ENCODE data around the gene ANKRD34B.
"Not testable (repeated sequence)": the region's sequence is repeated elsewhere in the genome, so short reads cannot be mapped to it uniquely, and the experiment has no call there.

The ANKRD34B gene

GRCh38 chr5:80590766-80591165 is 20.7 kb upstream of the ANKRD34B start:
- TF ChIP-seq POLR2A (IDR thresholded peaks at IDR 0.05; ENCODE audit: low read length) (no peak), GATA1 (IDR thresholded peaks at IDR 0.05; ENCODE audit: low read depth, low read length) (no peak)
- DNase-seq = no peak

DNA sequence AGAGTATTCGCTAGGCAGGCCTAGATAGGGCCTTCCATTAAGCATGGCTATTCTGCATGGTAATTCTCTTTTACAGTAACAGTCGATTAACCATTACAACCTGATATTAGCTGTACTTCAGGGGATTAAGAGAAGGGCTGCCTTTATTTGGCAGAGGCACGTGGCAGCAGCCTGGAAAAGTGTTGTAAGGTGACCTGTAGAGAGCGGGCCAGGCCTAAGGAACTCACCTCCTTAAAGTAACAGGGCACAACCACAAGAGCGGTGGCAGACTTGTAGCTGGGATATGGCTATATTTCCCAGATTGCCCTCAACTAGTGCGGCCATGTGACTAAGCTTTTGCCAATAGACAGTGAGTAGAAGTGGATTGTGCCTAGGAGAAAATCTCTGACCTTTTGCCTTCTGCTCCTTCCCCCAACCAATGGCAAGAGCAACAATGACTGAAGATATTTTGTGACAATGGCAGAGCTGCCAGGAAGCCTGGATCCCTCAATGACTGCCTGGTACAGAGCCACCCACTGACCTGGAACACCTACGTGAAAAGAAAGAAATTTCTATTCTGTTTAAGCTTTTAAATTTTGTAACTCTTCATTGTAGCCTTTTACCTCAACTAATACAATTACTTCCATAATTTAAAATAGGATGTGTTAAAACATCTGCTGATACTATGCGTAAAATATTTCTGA is 18.9 kb upstream of the ANKRD34B start:
- TF ChIP-seq POLR2A (IDR thresholded peaks at IDR 0.05; ENCODE audit: low read length) (no peak), GATA1 (IDR thresholded peaks at IDR 0.05; ENCODE audit: low read depth, low read length) (no peak)
- no peak for DNase-seq

DNA sequence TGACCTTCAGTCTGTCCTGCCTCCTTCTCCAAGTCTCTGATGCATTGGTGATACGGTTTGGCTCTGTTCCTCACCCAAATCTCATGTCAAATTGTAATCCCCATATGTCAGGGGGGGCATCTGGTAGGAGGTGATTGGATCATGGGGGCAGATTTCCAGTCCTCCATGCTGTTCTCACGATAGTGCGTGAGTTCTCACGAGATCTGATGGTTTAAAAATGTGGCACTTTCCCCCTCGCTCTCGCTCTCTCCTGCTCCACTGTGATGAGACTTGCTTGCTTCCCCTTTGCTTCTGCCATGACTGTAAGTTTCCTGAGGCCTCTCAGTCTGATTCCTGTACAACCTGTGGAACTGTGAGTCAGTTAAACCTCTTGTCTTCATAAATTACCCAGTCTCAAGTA is 14.7 kb upstream of the ANKRD34B start:
- DNase-seq = no peak
- no peak for TF ChIP-seq GATA1 (IDR thresholded peaks at IDR 0.05; ENCODE audit: low read depth, low read length)
- TF ChIP-seq POLR2A (IDR thresholded peaks at IDR 0.05; ENCODE audit: low read length) = no peak

GRCh38 chr5:80580291-80580690 is 10.2 kb upstream of the ANKRD34B start:
- not testable (repeated sequence) for DNase-seq

DNA sequence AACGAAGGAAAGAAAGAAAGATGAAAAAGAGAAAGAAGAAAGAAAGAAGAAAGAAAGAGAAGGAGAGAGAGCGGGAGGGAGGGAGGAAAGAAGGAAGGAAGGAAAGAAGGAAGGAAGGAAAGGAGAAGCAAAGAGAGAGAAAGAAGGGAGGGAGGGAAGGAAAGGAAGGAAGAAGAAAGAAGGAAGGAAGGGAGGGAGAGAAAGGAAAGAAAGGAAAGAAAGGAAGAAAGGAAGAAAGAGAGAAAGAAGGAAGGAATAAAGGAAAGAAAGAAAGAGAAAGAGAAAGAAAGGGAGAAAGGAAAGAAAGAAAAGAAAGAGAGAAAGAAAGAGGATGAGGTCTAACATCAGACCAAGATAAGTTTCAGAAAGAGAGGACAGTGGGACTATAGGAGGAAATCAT is 9.0 kb upstream of the ANKRD34B start:
- TF ChIP-seq GATA1 (IDR thresholded peaks at IDR 0.05; ENCODE audit: low read depth, low read length) = no peak
- TF ChIP-seq POLR2A (IDR thresholded peaks at IDR 0.05; ENCODE audit: low read length) = no peak
- DNase-seq = no peak

GRCh38 chr5:80577707-80578106 is 7.6 kb upstream of the ANKRD34B start:
- DNase-seq = no peak
- TF ChIP-seq POLR2A (IDR thresholded peaks at IDR 0.05; ENCODE audit: low read length) (no peak), GATA1 (IDR thresholded peaks at IDR 0.05; ENCODE audit: low read depth, low read length) (no peak)

DNA sequence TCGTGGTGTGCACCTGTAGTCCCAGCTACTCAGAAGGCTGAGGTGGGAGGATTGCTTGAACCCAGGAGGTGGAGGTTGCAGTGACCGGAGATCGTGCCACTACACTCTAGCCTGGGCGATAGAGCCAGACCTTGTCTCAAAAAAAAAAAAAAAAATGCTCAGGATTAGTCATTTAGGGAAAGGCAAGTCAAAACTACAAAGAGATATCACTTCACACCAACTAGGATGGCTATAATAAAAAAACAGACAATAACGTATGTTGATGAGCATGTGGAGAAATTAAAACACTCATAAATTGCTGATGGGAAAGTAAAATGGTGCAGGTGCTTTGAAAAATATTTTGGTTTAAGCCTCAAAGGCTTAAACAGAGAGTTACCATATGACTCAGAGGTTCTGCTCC is 6.3 kb upstream of the ANKRD34B start:
- DNase-seq = no peak
- TF ChIP-seq POLR2A (IDR thresholded peaks at IDR 0.05; ENCODE audit: low read length) (no peak), GATA1 (IDR thresholded peaks at IDR 0.05; ENCODE audit: low read depth, low read length) (no peak)

GRCh38 chr5:80573062-80573461 is 3.0 kb upstream of the ANKRD34B start:
- TF ChIP-seq POLR2A (IDR thresholded peaks at IDR 0.05; ENCODE audit: low read length) = no peak

DNA sequence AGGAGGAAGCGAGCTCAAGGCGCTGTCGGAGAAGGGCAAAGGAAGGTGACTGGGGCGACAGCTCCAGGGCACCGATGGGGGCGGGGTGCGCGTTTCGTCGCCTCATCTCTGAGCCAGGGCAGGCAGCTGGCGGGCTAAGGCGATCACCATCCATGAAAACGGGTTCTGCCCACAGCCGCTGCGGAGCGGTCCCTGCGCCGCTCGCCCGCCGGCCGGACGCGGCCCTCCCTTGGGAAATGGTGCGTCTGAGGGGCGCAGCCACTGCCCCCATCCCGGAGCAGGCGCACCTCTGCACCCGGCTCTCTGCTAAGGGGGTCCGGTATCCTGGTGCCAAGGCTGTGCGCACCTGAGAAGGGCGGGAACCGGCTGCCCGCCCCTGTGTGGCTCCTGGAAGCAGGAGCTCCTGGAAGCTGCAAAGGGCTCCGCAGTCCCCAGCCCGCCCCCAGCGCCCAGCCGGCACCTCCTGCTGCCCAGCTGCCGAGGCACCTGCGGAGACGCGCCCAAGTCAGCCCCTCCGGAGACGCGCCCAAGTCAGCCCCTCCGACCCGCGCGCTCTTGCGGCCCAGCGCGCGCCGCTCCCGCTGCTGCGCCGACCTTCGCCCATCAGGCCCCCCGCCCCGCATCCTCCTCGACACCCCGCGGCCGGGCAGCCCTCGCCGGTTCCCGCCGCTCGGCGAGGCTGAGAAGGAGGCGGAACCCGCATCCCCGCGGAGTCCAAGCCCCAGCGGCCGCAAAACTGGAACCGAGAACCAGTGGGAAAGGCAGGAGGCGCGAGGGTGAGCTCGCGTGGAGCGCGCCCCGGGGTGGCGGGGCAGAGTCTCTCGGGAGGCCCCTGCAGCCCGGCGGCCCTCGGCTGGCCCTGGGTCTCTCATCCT is 757 bp downstream of the ANKRD34B start:
- no peak for DNase-seq
- TF ChIP-seq POLR2A (IDR thresholded peaks at IDR 0.05; ENCODE audit: low read length) (no peak), GATA1 (IDR thresholded peaks at IDR 0.05; ENCODE audit: low read depth, low read length) (no peak)

More at GRCh38 chr5:80573062-80573461, 3.0 kb upstream of the ANKRD34B start:
- no peak for DNase-seq

GRCh38 chr5:80568251-80568650 is 1.8 kb downstream of the ANKRD34B start:
- DNase-seq = no peak
- no peak for TF ChIP-seq GATA1 (IDR thresholded peaks at IDR 0.05; ENCODE audit: low read depth, low read length)

DNA sequence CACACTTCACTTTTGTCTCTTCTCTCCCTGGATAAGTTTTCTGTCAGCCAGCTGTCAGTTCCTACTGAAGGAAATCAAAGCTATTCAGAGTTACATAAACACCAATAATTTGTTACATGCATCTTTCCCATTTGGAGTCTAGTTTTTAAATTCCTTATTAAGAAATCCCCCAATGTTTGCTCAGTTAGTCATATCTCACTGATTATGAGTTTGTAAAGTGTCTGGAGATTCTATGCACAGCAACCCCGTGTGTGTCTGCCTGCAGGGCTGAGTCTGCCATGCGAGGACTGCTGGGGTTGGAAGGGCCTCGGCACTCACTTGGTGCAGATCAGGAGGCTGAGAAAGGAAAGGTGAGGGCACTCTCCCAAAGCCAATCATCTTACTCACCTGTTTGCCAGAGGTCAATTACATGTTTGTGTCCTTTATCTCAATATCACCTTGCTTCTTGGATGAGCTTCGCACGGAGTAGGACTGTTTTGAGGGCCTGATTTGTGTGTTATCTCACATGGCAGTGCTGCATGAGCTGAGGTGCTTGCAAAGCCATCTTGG is 3.3 kb downstream of the ANKRD34B start:
- TF ChIP-seq GATA1 (IDR thresholded peaks at IDR 0.05; ENCODE audit: low read depth, low read length) = no peak
- TF ChIP-seq POLR2A (IDR thresholded peaks at IDR 0.05; ENCODE audit: low read length) = no peak
- no peak for DNase-seq

- TF ChIP-seq GATA1 (IDR thresholded peaks at IDR 0.05; ENCODE audit: low read depth, low read length) = no peak
- TF ChIP-seq POLR2A (IDR thresholded peaks at IDR 0.05; ENCODE audit: low read length) = no peak
- DNase-seq = no peak
Observed at GRCh38 chr5:80565330-80565729, 4.8 kb downstream of the ANKRD34B start.

DNA sequence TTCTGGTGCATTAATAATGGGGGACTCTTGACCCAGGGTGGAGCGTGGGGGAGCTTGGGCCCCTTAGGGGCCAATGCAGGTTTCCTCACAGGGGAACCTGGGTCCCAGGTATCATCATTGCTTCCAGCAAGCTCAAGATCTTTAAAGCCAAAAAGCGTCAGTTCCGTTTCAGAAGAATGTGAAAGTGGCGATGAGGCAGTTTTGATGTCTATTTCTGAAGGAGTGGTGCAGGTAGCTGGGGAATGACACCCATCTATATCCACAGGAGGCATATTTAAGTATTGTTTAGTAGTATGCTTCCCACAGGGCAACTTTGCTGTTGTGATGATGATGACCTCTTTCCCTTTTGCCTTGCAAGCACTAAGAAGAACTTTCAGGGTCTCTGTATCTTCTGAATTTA is 10.8 kb downstream of the ANKRD34B start:
- TF ChIP-seq GATA1 (IDR thresholded peaks at IDR 0.05; ENCODE audit: low read depth, low read length) = no peak
- no peak for TF ChIP-seq POLR2A (IDR thresholded peaks at IDR 0.05; ENCODE audit: low read length)
- DNase-seq = no peak

- TF ChIP-seq GATA1 (IDR thresholded peaks at IDR 0.05; ENCODE audit: low read depth, low read length) (no peak), POLR2A (IDR thresholded peaks at IDR 0.05; ENCODE audit: low read length) (no peak)
Observed at GRCh38 chr5:80555099-80555498, 15.0 kb downstream of the ANKRD34B start.

GRCh38 chr5:80554646-80555045 is 15.4 kb downstream of the ANKRD34B start:
- DNase-seq = no peak
- no peak for TF ChIP-seq GATA1 (IDR thresholded peaks at IDR 0.05; ENCODE audit: low read depth, low read length)
- TF ChIP-seq POLR2A (IDR thresholded peaks at IDR 0.05; ENCODE audit: low read length) = no peak

More at GRCh38 chr5:80555099-80555498, 15.0 kb downstream of the ANKRD34B start:
- DNase-seq = no peak
